Measurements from ENCODE around the gene DIPK1A. TPM values are rescaled to one million over a fixed set of nuclear protein-coding genes. Genes with fewer than 3 reads are reported as not detected.

DIPK1A gene
- total and polyA plus RNA-seq, 11 donors = 2.8 to 11.6 (median 6.2) TPM

GRCh38 chr1:92870591-92870990 lies 90.7 kb downstream of the DIPK1A start:
- H3K27me3 ChIP-seq = no peaks in the 10 kb centered on the region
- no peak for TF ChIP-seq CTCF (IDR thresholded peaks at IDR 0.05)
- TF ChIP-seq POLR2A (IDR thresholded peaks at IDR 0.05) = no peak
- 85 to 88% (median 87%) methylated on average over 2 of the region's 2 CpGs for WGBS, 4 donors
- DNase-seq = no peak
- ATAC-seq = peak in 1 of 4 donors; percentile 24
- intact Hi-C loops (cut with DNase I) = no loop called here
- no peak overlapping the region for H3K27ac ChIP-seq
- no peak overlapping the region for H3K4me3 ChIP-seq
- peaks cover 0 to 18% (median 0%) of the 10 kb centered on the region in 9 donors for H3K36me3 ChIP-seq
- peaks cover 0 to 10% (median 0%) of the 10 kb centered on the region in 12 donors for H3K9me3 ChIP-seq
- H3K4me1 ChIP-seq = no peaks in the 10 kb centered on the region

GRCh38 chr1:92864131-92864530 lies 97.1 kb downstream of the DIPK1A start:
- intact Hi-C loops (cut with DNase I) = loop anchor here in 3 of 10 donors (5.0 to 10.0 kb wide), 2 partner anchors 91 to 198 kb away; no protein-coding TSS in a partner anchor

GRCh38 chr1:92862605-92863004 lies 98.7 kb downstream of the DIPK1A start:
- TF ChIP-seq CTCF (IDR thresholded peaks at IDR 0.05) = no peak
- no peak for TF ChIP-seq POLR2A (IDR thresholded peaks at IDR 0.05)
- Histone ChIP-seq H3K9me3 (no peaks in the 10 kb centered on the region), H3K36me3 (no peaks in the 10 kb centered on the region), H3K27me3 (no peaks in the 10 kb centered on the region), H3K4me1 (peaks cover 0 to 9% (median 5%) of the 10 kb centered on the region in 12 donors), H3K4me3 (no peak overlapping the region), H3K27ac (no peak overlapping the region)
- ATAC-seq (no peak), DNase-seq (no peak)
- WGBS, 4 donors = 79 to 81% (median 81%) methylated on average over 4 of the region's 4 CpGs
- intact Hi-C loops (cut with DNase I) = loop anchor here in 3 of 10 donors (5.0 to 10.0 kb wide), 2 partner anchors 92 to 200 kb away; no protein-coding TSS in a partner anchor

More at GRCh38 chr1:92864131-92864530, 97.1 kb downstream of the DIPK1A start:
- Histone ChIP-seq H3K9me3 (no peaks in the 10 kb centered on the region), H3K27ac (no peak overlapping the region), H3K4me1 (peaks cover 0 to 9% (median 4%) of the 10 kb centered on the region in 12 donors), H3K27me3 (no peaks in the 10 kb centered on the region), H3K36me3 (no peaks in the 10 kb centered on the region), H3K4me3 (no peak overlapping the region)
- no peak for TF ChIP-seq POLR2A (IDR thresholded peaks at IDR 0.05)
- no peak for TF ChIP-seq CTCF (IDR thresholded peaks at IDR 0.05)
- ATAC-seq (no peak), DNase-seq (no peak)

GRCh38 chr1:92859400-92860039 lies 101.7 kb downstream of the DIPK1A start:
- Histone ChIP-seq H3K36me3 (no peaks in the 10 kb centered on the region), H3K9me3 (peaks cover 0 to 7% (median 0%) of the 10 kb centered on the region in 12 donors), H3K27ac (peak overlapping the region in 1 of 12 donors; percentile 33), H3K4me3 (peak overlapping the region in 9 of 12 donors; percentile 21 to 53 (median 33)), H3K4me1 (peaks cover 0 to 9% (median 5%) of the 10 kb centered on the region in 12 donors), H3K27me3 (no peaks in the 10 kb centered on the region)
- TF ChIP-seq CTCF (IDR thresholded peaks at IDR 0.05) (no peak), POLR2A (IDR thresholded peaks at IDR 0.05) (no peak)
- 49 to 55% (median 51%) methylated on average over 7 of the region's 7 CpGs for WGBS, 4 donors
- ATAC-seq (peak in 2 of 4 donors; percentile 18 to 34), DNase-seq (no peak)
- intact Hi-C loops (cut with DNase I) = loop anchor here (1.0 to 10.0 kb wide), 12 partner anchors 95 to 205 kb away; partner anchors contain the start of gene DIPK1A (in 5 of the 10)
